Liver (tissue), 9 donors: ENCODE results near the gene SH3TC2. TPM values are rescaled to one million over a fixed set of nuclear protein-coding genes. Genes with fewer than 3 reads are reported as not detected.

Experiments
- DNase-seq: peaks from one replicate; pipeline ENCODE4 v3.0.0-alpha.2; 2017; ENCODE audit warnings: low spot score
- H3K27ac ChIP-seq, 2 donors: one replicate each; pipeline ENCODE4 v1.7.0; 2013; ENCODE audit warnings: inconsistent platforms in 2 of 2, low read length in 2 of 2, control low read depth in 1 of 2, low read depth in 1 of 2, mild to moderate bottlenecking in 1 of 2
- H3K27me3 ChIP-seq, 4 donors: one replicate each; pipeline versions ENCODE4 v1.6.1 to v1.7.0; 2013; ENCODE audit warnings: low read length in 3 of 4, inconsistent platforms in 1 of 4, mild to moderate bottlenecking in 1 of 4, moderate library complexity in 1 of 4; ENCODE audit not compliant: control insufficient read depth in 4 of 4, insufficient read depth in 4 of 4
- H3K36me3 ChIP-seq, 4 donors: one replicate each; pipeline versions ENCODE4 v1.6.1 to v1.7.0; 2013; ENCODE audit warnings: low read length in 3 of 4, mild to moderate bottlenecking in 3 of 4, low read depth in 1 of 4, moderate library complexity in 1 of 4; ENCODE audit not compliant: control insufficient read depth in 4 of 4, insufficient read depth in 3 of 4
- H3K4me1 ChIP-seq, 4 donors: one replicate each; pipeline versions ENCODE4 v1.6.1 to v1.7.0; 2013; ENCODE audit warnings: low read length in 3 of 4, mild to moderate bottlenecking in 3 of 4, moderate library complexity in 1 of 4; ENCODE audit not compliant: control insufficient read depth in 4 of 4, insufficient read depth in 4 of 4
- H3K4me3 ChIP-seq, 3 donors: one replicate each; pipeline versions ENCODE4 v1.6.1 to v1.7.0; 2013; ENCODE audit warnings: low read length in 3 of 3, control low read depth in 1 of 3, low read depth in 1 of 3, mild to moderate bottlenecking in 1 of 3
- H3K9ac ChIP-seq, 2 donors: one replicate each; pipeline ENCODE4 v1.7.0; 2013; ENCODE audit warnings: low read length in 2 of 2, mild to moderate bottlenecking in 2 of 2, moderate library complexity in 2 of 2, control low read depth in 1 of 2, low read depth in 1 of 2
- H3K9me3 ChIP-seq, 4 donors: one replicate each; pipeline versions ENCODE4 v1.6.1 to v1.7.0; 2013; ENCODE audit warnings: low read length in 3 of 4; ENCODE audit not compliant: control insufficient read depth in 4 of 4
- ATF3 ChIP-seq: IDR thresholded peaks from 2 replicates; pipeline ENCODE4 v1.6.1; 2016; ENCODE audit warnings: antibody characterized with exemption
- CTCF ChIP-seq: fragments of 150-350 bp; IDR thresholded peaks from 2 replicates; pipeline ENCODE4 v1.5.1; 2017; ENCODE audit warnings: improper control_type of control experiment, low read depth, low read length; ENCODE audit not compliant: missing input control
- EGR1 ChIP-seq, 2 donors: IDR thresholded peaks; 2 replicates each; pipeline ENCODE4 v1.6.1; 2016 to 2018; ENCODE audit warnings: antibody characterized with exemption in 2 of 2, low read depth in 2 of 2
- FOXA1 ChIP-seq: IDR thresholded peaks from 2 replicates; pipeline ENCODE4 v1.6.1; 2016; ENCODE audit warnings: antibody characterized with exemption
- FOXA2 ChIP-seq: IDR thresholded peaks from 2 replicates; pipeline ENCODE4 v1.6.1; 2016; ENCODE audit warnings: antibody characterized with exemption
- GABPA ChIP-seq, 2 donors: IDR thresholded peaks in 1 of 2; conservative IDR thresholded peaks in 1 of 2; 2 replicates each; pipeline ENCODE4 v1.6.1; 2016; ENCODE audit warnings: antibody characterized with exemption in 2 of 2, mild to moderate bottlenecking in 1 of 2, moderate library complexity in 1 of 2
- HNF4A ChIP-seq, 2 donors: conservative IDR thresholded peaks; 2 replicates each; pipeline ENCODE4 v1.6.1; 2016; ENCODE audit warnings: antibody characterized with exemption in 2 of 2, mild to moderate bottlenecking in 2 of 2
- HNF4G ChIP-seq: IDR thresholded peaks from 2 replicates; pipeline ENCODE4 v1.6.1; 2016; ENCODE audit warnings: antibody characterized with exemption
- JUND ChIP-seq, 2 donors: IDR thresholded peaks; 2 replicates each; pipeline ENCODE4 v1.6.1; 2016; ENCODE audit warnings: antibody characterized with exemption in 2 of 2
- NR2F2 ChIP-seq: IDR thresholded peaks from 2 replicates; pipeline ENCODE4 v1.6.1; 2016; ENCODE audit warnings: antibody characterized with exemption
- RAD21 ChIP-seq, 2 donors: IDR thresholded peaks; 2 replicates each; pipeline ENCODE4 v1.6.1; 2016; ENCODE audit warnings: antibody characterized with exemption in 2 of 2, mild to moderate bottlenecking in 2 of 2
- RXRA ChIP-seq, 2 donors: IDR thresholded peaks; 2 replicates each; pipeline ENCODE4 v1.6.1; 2017 to 2018; ENCODE audit warnings: antibody characterized with exemption in 2 of 2, mild to moderate bottlenecking in 1 of 2
- SP1 ChIP-seq: IDR thresholded peaks from 2 replicates; pipeline ENCODE4 v1.6.1; 2018; ENCODE audit warnings: antibody characterized with exemption, mild to moderate bottlenecking
- TAF1 ChIP-seq: conservative IDR thresholded peaks from 2 replicates; pipeline ENCODE4 v1.6.1; 2016; ENCODE audit warnings: antibody characterized with exemption, mild to moderate bottlenecking
- YY1 ChIP-seq: IDR thresholded peaks from 2 replicates; pipeline ENCODE4 v1.6.1; 2016; ENCODE audit warnings: antibody characterized with exemption, mild to moderate bottlenecking
- ZBTB33 ChIP-seq: IDR thresholded peaks from 2 replicates; pipeline ENCODE4 v1.6.1; 2016; ENCODE audit warnings: antibody characterized with exemption
- WGBS: extraction: QIAGEN DNeasy Blood & Tissue Kit; methylation state at CpG from one replicate; pipeline ENCODE4 v1.1.7; 2013; 5-methylcytosine and 5-hydroxymethylcytosine counted together
- polyA plus RNA-seq, 2 donors: library from polyadenylated mRNA; stranded (reverse) in 1 of 2; unstranded in 1 of 2; fragments of 200-250 nt in 1 of 2; fragments of >200 nt in 1 of 2; fragmentation: Nextera tagmentation in 1 of 2; extraction: Ambion mirVana in 1 of 2; gene quantifications; one replicate each; pipeline versions ENCODE4 v1.2.1 to v1.2.3, GENCODE V29; 2013 to 2015
- total RNA-seq, 2 donors: library from RNA; depleted of rRNA; stranded (reverse); fragments of >200 nt; gene quantifications; one replicate each; pipeline ENCODE4 v1.2.3, GENCODE V29; 2014
- TF ChIP-seq, protein P1 (sequence below): IDR thresholded peaks from 2 replicates; pipeline ENCODE4 v1.6.1; 2016; ENCODE audit warnings: antibody characterized with exemption, mild to moderate bottlenecking
- TF ChIP-seq, protein P2 (sequence below): IDR thresholded peaks from 2 replicates; pipeline ENCODE4 v1.6.1; 2016; ENCODE audit warnings: antibody characterized with exemption
- donor health status: healthy.
- donor health status: healthy.
- donor health status: healthy.
- donor health status: healthy.
- donor health status: healthy.

SH3TC2 gene
- total and polyA plus RNA-seq, 4 donors = 0.31 to 6.2 (median 0.57) TPM

DNA sequence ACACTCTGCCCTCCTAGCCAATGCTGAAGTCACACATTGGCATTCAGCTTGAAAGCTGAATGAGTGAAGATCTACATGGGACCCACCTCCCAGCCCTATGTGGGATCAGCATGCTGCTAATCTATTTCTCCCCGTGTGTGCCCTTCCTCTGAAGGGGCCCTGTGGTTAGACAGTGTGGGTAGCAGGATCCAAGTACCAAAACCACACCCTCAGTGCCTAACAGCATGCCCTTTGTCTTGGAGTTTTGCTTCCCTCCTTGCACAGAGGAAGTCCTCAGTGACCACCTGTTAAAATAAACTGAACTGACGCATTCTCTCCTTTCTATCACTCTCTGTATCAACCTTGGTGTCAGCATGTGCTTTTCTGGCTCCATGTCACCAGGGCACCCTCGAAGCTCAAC, 25.0 kb downstream of the SH3TC2 start:
- Histone ChIP-seq H3K4me1 (peaks cover 3 to 5% (median 3%) of the 10 kb centered on the region in 4 donors), H3K27ac (no peak overlapping the region), H3K27me3 (no peaks in the 10 kb centered on the region), H3K4me3 (no peak overlapping the region), H3K9me3 (no peaks in the 10 kb centered on the region), H3K9ac (no peak overlapping the region), H3K36me3 (no peaks in the 10 kb centered on the region)
- TF ChIP-seq ZBTB33 (no peak), HNF4G (no peak), JUND (IDR thresholded peaks at IDR 0.05) (no peak), RXRA (IDR thresholded peaks at IDR 0.05) (no peak), FOXA2 (no peak), FOXA1 (no peak), HNF4A (conservative IDR thresholded peaks at IDR 0.05) (no peak), NR2F2 (no peak), RAD21 (IDR thresholded peaks at IDR 0.05) (no peak), ATF3 (no peak), SP1 (no peak), CTCF (no peak), TAF1 (no peak), GABPA (IDR thresholded peaks at IDR 0.05 in 1 of 2, conservative IDR thresholded peaks at IDR 0.05 in 1 of 2) (no peak), EGR1 (IDR thresholded peaks at IDR 0.05; ENCODE audit: low read depth in 2 of 2) (no peak), YY1 (no peak)
- TF ChIP-seq, protein P1, sequence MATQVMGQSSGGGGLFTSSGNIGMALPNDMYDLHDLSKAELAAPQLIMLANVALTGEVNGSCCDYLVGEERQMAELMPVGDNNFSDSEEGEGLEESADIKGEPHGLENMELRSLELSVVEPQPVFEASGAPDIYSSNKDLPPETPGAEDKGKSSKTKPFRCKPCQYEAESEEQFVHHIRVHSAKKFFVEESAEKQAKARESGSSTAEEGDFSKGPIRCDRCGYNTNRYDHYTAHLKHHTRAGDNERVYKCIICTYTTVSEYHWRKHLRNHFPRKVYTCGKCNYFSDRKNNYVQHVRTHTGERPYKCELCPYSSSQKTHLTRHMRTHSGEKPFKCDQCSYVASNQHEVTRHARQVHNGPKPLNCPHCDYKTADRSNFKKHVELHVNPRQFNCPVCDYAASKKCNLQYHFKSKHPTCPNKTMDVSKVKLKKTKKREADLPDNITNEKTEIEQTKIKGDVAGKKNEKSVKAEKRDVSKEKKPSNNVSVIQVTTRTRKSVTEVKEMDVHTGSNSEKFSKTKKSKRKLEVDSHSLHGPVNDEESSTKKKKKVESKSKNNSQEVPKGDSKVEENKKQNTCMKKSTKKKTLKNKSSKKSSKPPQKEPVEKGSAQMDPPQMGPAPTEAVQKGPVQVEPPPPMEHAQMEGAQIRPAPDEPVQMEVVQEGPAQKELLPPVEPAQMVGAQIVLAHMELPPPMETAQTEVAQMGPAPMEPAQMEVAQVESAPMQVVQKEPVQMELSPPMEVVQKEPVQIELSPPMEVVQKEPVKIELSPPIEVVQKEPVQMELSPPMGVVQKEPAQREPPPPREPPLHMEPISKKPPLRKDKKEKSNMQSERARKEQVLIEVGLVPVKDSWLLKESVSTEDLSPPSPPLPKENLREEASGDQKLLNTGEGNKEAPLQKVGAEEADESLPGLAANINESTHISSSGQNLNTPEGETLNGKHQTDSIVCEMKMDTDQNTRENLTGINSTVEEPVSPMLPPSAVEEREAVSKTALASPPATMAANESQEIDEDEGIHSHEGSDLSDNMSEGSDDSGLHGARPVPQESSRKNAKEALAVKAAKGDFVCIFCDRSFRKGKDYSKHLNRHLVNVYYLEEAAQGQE = no peak
- TF ChIP-seq, protein P2, sequence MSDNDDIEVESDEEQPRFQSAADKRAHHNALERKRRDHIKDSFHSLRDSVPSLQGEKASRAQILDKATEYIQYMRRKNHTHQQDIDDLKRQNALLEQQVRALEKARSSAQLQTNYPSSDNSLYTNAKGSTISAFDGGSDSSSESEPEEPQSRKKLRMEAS = no peak
- peak; percentile 30 for DNase-seq
- 65% methylated on average over 3 of the region's 3 CpGs for WGBS
